Activated CD8-positive, alpha-beta memory T cell treated with anti-CD3 and anti-CD28 coated beads, Interleukin-2, amount 50 U/mL, for 4 hours (primary cell): ENCODE measurements around the gene USP50.
"Not testable (repeated sequence)": the region's sequence is repeated elsewhere in the genome, so short reads cannot be mapped to it uniquely, and the experiment has no call there.

Experiments
- DNase-seq: peaks from one replicate; pipeline ENCODE4 v3.0.0-alpha.2; 2020

The USP50 gene

GRCh38 chr15:50501815-50502214, 44.7 kb downstream of the USP50 start:
- DNase-seq, result no peak

DNA sequence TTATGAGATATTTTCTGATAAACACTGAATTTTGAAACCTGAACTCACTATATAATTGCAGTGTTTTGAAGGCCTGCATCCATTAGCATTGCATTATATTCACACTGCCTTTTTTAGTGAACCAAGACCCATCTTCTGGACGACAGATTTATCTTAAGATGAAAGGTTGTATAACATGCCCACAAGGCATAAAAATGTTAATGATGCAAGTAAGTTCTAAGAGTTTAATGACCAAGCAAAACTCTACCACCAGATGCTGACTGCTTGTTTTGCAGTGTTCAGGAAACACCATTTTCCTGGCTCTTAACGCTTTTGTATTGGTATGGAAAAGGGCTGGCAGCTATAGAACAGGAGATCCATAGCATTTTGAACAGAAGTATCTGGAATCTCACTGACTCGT, 46.1 kb downstream of the USP50 start:
- no peak for DNase-seq

DNA sequence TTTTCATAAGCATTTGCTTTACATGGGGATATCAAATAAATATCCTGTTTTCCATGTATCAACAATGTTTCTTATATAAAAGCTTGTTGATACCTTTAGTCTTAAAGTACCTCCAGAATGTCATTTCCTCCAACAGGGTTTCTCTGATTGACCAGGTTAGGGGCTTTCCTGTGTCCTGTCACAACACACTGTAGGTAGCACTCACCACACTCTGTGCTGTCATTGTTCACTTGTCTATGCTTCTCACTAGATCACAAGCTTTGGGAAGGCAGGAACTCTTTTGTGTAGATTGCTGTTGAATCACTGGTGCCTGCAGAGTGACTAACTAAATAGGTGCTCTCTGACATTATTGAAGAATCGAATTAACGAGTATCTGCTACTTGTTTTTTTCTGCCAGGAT, 49.8 kb downstream of the USP50 start:
- DNase-seq, result no peak

DNA sequence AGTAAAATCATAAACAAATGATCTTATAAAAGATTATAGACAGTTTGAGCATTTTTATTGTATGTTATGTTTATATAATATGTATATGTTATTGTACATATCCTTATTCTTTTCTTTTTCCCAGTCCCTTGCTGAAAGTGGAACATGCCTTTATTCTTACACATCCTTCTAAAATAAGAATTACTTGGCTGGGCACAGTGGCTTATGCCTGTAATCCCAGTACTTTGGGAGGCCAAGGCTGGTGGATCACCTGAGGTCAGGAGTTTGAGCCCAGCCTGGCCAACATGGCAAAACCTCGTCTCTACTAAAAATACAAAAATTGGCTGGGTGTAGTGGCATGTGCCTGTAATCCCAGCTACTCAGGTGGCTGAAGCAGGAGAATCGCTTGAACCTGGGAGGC, 51.9 kb downstream of the USP50 start:
- DNase-seq, result not testable (repeated sequence)

- no peak for DNase-seq
Observed at GRCh38 chr15:50493625-50494024, 52.8 kb downstream of the USP50 start.

- DNase-seq, result no peak
Observed at GRCh38 chr15:50487287-50487686, 59.2 kb downstream of the USP50 start.

DNA sequence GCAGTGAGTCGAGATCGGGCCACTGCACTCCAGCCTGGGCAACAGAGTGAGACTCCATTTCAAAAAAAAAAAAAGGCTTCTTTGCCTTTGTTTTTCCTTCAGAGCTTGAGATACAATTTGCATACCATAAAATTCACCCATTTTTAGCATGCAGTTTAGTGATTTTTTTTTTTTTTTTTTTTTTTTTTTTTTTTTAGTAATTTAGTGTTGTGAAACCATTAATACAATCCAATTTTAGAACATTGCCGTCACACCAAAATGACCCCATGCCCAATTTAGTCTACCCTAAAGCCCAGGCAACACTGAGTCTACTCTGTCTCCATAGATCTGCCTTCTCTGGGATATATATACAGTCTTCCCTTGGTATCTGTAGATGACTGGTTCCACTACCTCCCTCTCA, 61.1 kb downstream of the USP50 start:
- no peak for DNase-seq

- DNase-seq, result no peak
Observed at GRCh38 chr15:50484781-50485180, 61.7 kb downstream of the USP50 start.

DNA sequence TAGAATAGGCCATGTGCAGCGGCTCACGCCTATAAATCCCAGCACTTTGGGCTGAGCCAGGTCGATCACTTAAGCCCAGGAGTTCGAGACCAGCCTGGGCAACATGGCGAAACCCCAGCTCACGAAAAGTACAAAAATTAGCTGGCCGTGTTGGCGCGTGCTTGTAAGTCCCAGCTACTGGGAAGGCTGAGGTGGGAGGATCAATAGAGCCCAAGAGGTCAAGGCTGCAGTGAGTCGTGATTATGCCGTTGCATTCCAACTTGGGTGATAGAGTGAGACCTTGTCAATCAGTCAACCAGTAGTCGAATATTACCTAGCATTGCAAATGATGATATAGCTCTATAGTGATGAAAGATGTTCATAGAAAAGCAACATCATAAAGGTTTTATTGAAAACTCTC, 70.3 kb downstream of the USP50 start:
- DNase-seq, result no peak

- no peak for DNase-seq
Observed at GRCh38 chr15:50471072-50471471, 75.4 kb downstream of the USP50 start.

DNA sequence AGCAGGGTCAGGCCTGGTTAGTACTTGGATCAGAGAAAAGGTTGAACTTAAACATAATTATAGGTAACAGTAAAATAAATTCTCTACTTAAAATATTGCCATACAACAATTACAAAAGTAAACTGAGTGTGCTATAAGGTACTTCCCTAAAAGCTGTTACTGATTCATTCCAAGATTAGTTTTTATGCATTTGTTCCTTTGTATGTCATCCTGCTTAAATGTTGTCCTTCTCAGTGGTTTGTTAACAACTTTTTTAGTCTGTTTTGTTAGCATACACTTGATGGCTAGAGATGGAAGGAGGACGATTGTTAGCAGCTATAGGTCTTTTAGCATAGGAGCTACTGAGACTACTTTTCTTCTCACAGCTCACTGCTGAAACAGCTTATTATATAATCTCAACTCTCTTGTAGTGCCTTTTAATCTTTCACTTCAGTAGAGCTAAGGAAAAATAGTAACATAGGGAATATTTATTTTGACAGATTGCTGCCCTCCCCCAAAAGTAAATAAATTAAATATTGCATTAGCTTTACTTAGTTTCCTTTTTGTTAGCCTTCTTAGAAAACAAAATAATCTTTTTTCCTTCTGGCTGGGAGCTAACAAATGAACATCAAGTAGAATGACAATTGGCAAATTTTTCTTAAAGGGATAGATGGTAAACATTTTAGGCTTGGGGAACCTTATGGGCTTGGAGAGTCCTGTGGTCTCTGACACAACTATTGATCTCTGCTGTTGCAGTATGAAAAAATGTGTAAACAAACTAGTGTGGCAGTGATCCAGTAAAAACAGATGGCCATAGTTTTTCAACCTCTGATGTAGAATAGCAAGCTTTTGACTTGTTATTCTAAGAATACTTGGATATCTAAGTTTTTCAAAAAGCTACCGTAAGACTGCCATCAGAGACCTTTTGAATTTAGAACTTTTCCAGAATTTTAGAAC, 82.8 kb downstream of the USP50 start:
- DNase-seq, result no peak

GRCh38 chr15:50458348-50459112, 87.9 kb downstream of the USP50 start:
- DNase-seq, result no peak

DNA sequence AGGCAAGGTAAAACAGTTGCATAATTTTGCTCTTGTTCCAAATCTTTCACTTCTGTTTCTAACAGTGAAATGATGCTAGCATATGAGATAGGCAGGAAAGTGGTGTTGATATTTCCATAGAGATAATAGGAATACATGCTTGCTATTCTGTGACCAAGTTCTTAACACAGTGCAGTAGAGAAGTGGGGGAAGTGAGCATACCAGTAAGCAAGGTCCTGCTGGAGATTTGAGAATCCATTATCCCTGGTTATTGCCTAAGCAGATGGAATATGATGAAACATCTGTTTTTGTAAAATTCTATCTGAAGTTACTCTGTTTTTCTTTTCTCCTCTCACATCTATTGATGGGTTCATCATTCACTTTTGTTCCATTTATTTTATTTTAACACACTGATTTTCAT, 93.5 kb downstream of the USP50 start:
- DNase-seq, result no peak
